ENCODE measurements around the gene HLA-DRA.
"Not testable (repeated sequence)": the region's sequence is repeated elsewhere in the genome, so short reads cannot be mapped to it uniquely, and the experiment has no call there.

Gene HLA-DRA

DNA sequence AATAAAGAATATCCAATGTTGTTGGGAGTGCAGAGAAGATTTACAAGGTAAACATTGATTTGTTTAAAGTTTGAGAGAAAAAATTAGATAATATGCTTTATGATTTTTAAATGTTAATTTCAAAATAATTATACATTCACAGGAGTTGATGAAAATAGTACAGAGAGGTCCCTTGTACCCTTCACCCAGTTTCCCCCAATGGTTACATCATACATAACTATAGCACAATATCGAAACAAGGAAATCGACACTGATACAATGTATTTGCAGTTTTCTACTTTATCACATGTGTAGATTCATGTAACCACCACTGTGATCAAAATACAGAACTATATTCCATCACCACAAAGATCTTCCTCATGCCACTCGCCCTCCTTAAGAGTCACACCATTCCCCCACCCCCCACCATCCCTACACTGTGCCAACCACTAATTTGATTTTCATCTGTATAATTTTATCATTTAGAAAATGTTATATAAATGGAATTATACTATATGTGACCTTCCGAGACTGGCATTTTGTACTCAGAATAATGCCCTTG, 11.7 kb upstream of the HLA-DRA start:
- H3K9me3 ChIP-seq (ENCODE audit: control insufficient read depth in 5 of 5, low read length in 5 of 5): no peaks in the 10 kb centered on the region
- H3K4me1 ChIP-seq (ENCODE audit: control insufficient read depth in 5 of 5, insufficient read depth in 5 of 5, low read length in 5 of 5): no peaks in the 10 kb centered on the region
- no peaks in the 10 kb centered on the region for H3K27me3 ChIP-seq (ENCODE audit: control insufficient read depth in 5 of 5, insufficient read depth in 4 of 5, low read length in 5 of 5)
- no peaks in the 10 kb centered on the region for H3K36me3 ChIP-seq (ENCODE audit: control insufficient read depth in 5 of 5, insufficient read depth in 5 of 5, low read length in 5 of 5)
- H3K4me3 ChIP-seq (ENCODE audit: low read depth in 1 of 5, low read length in 5 of 5): no peak overlapping the region
- no peak overlapping the region for H3K9ac ChIP-seq (ENCODE audit: low read length in 5 of 5)
- H3K27ac ChIP-seq (ENCODE audit: low read depth, low read length): no peak overlapping the region

- no peaks in the 10 kb centered on the region for H3K9me3 ChIP-seq (ENCODE audit: control insufficient read depth in 5 of 5, low read length in 5 of 5)
- no peak overlapping the region for H3K9ac ChIP-seq (ENCODE audit: low read length in 5 of 5)
- no peaks in the 10 kb centered on the region for H3K36me3 ChIP-seq (ENCODE audit: control insufficient read depth in 5 of 5, insufficient read depth in 5 of 5, low read length in 5 of 5)
- no peaks in the 10 kb centered on the region for H3K27me3 ChIP-seq (ENCODE audit: control insufficient read depth in 5 of 5, insufficient read depth in 4 of 5, low read length in 5 of 5)
- no peak overlapping the region for H3K27ac ChIP-seq (ENCODE audit: low read depth, low read length)
- no peak overlapping the region for H3K4me3 ChIP-seq (ENCODE audit: low read depth in 1 of 5, low read length in 5 of 5)
- no peaks in the 10 kb centered on the region for H3K4me1 ChIP-seq (ENCODE audit: control insufficient read depth in 5 of 5, insufficient read depth in 5 of 5, low read length in 5 of 5)
These were observed 9.5 kb upstream of the HLA-DRA start for GRCh38 chr6:32430179-32430578.

GRCh38 chr6:32431142-32431541, 8.5 kb upstream of the HLA-DRA start:
- Histone ChIP-seq H3K9me3 (ENCODE audit: control insufficient read depth in 5 of 5, low read length in 5 of 5) (no peaks in the 10 kb centered on the region), H3K27ac (ENCODE audit: low read depth, low read length) (no peak overlapping the region), H3K4me3 (ENCODE audit: low read depth in 1 of 5, low read length in 5 of 5) (no peak overlapping the region), H3K4me1 (ENCODE audit: control insufficient read depth in 5 of 5, insufficient read depth in 5 of 5, low read length in 5 of 5) (no peaks in the 10 kb centered on the region), H3K36me3 (ENCODE audit: control insufficient read depth in 5 of 5, insufficient read depth in 5 of 5, low read length in 5 of 5) (no peaks in the 10 kb centered on the region), H3K9ac (ENCODE audit: low read length in 5 of 5) (no peak overlapping the region), H3K27me3 (ENCODE audit: control insufficient read depth in 5 of 5, insufficient read depth in 4 of 5, low read length in 5 of 5) (no peaks in the 10 kb centered on the region)

DNA sequence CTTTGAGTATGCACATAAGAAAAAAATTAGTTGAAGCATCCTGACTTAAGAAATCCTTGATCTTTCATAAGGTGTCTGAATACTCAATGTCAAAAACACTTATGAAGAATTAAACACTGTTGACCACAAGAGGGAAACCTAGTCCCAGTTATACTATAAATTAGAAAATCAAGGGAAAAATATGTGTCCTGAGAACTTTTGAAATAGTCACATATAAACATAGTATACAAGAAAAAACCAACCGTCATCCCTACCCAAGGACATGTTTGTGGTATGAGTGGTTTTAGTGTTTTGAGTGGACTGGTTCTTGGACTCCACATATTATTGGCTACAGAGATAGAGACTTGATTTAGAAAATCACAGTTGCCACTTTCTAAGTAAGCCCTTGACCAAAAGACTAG, 7.6 kb upstream of the HLA-DRA start:
- no peaks in the 10 kb centered on the region for H3K27me3 ChIP-seq (ENCODE audit: control insufficient read depth in 5 of 5, insufficient read depth in 4 of 5, low read length in 5 of 5)
- no peaks in the 10 kb centered on the region for H3K36me3 ChIP-seq (ENCODE audit: control insufficient read depth in 5 of 5, insufficient read depth in 5 of 5, low read length in 5 of 5)
- H3K9me3 ChIP-seq (ENCODE audit: control insufficient read depth in 5 of 5, low read length in 5 of 5): no peaks in the 10 kb centered on the region
- H3K27ac ChIP-seq (ENCODE audit: low read depth, low read length): no peak overlapping the region
- H3K4me3 ChIP-seq (ENCODE audit: low read depth in 1 of 5, low read length in 5 of 5): no peak overlapping the region
- no peak overlapping the region for H3K9ac ChIP-seq (ENCODE audit: low read length in 5 of 5)
- H3K4me1 ChIP-seq (ENCODE audit: control insufficient read depth in 5 of 5, insufficient read depth in 5 of 5, low read length in 5 of 5): peaks cover 0 to 5% (median 0%) of the 10 kb centered on the region in 5 donors

- H3K4me3 ChIP-seq (ENCODE audit: low read depth in 1 of 5, low read length in 5 of 5); H3K9ac ChIP-seq (ENCODE audit: low read length in 5 of 5); H3K27me3 ChIP-seq (ENCODE audit: control insufficient read depth in 5 of 5, insufficient read depth in 4 of 5, low read length in 5 of 5); H3K27ac ChIP-seq (ENCODE audit: low read depth, low read length); H3K36me3 ChIP-seq (ENCODE audit: control insufficient read depth in 5 of 5, insufficient read depth in 5 of 5, low read length in 5 of 5); H3K9me3 ChIP-seq (ENCODE audit: control insufficient read depth in 5 of 5, low read length in 5 of 5): not testable (repeated sequence)
- H3K4me1 ChIP-seq (ENCODE audit: control insufficient read depth in 5 of 5, insufficient read depth in 5 of 5, low read length in 5 of 5): peaks cover 0 to 13% (median 0%) of the 10 kb centered on the region in 5 donors
These were observed 5.7 kb upstream of the HLA-DRA start for GRCh38 chr6:32433950-32434349.

DNA sequence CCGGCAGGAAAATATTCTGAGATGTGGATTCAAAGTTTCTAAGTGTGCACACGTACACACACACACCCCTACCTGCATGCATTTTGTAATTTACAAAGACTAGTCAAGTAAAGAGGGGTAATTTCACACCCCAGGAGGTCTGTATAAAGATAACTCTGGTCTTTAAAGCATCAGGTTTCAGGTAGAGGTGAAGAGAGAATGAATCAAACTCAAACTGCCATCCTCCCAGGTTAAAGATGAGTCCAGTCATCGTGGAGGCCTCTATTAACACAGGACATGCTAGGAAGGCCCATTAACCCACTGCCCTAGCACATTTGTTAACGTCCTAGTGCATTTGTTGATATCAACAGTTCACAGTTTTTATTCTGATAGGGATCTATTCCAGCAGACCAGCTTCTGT, 3.5 kb upstream of the HLA-DRA start:
- H3K4me1 ChIP-seq (ENCODE audit: control insufficient read depth in 5 of 5, insufficient read depth in 5 of 5, low read length in 5 of 5): peaks cover 0 to 18% (median 0%) of the 10 kb centered on the region in 5 donors
- no peaks in the 10 kb centered on the region for H3K27me3 ChIP-seq (ENCODE audit: control insufficient read depth in 5 of 5, insufficient read depth in 4 of 5, low read length in 5 of 5)
- H3K4me3 ChIP-seq (ENCODE audit: low read depth in 1 of 5, low read length in 5 of 5): no peak overlapping the region
- no peak overlapping the region for H3K27ac ChIP-seq (ENCODE audit: low read depth, low read length)
- no peaks in the 10 kb centered on the region for H3K36me3 ChIP-seq (ENCODE audit: control insufficient read depth in 5 of 5, insufficient read depth in 5 of 5, low read length in 5 of 5)
- no peak overlapping the region for H3K9ac ChIP-seq (ENCODE audit: low read length in 5 of 5)
- no peaks in the 10 kb centered on the region for H3K9me3 ChIP-seq (ENCODE audit: control insufficient read depth in 5 of 5, low read length in 5 of 5)

GRCh38 chr6:32436995-32437836, 2.5 kb upstream of the HLA-DRA start:
- Histone ChIP-seq H3K27ac (ENCODE audit: low read depth, low read length) (no peak overlapping the region), H3K4me3 (ENCODE audit: low read depth in 1 of 5, low read length in 5 of 5) (peak overlapping the region in 1 of 5 donors; percentile 20), H3K4me1 (ENCODE audit: control insufficient read depth in 5 of 5, insufficient read depth in 5 of 5, low read length in 5 of 5) (peaks cover 0 to 22% (median 0%) of the 10 kb centered on the region in 5 donors)

DNA sequence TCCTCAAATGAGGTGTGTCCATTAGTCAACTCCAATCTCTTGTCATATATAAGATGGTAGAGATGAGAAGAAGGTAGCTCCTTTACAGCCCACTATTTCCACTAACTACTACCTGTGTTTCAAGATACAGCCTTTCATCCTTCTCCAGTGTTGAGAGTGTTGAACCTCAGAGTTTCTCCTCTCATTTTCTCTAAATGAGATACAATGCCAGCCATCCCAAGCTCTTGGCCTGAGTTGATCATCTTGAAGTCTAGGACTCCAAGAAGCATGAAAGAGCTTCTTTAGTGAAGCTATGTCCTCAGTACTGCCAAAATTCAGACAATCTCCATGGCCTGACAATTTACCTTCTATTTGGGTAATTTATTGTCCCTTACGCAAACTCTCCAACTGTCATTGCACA, 548 bp upstream of the HLA-DRA start:
- Histone ChIP-seq H3K27me3 (ENCODE audit: control insufficient read depth in 5 of 5, insufficient read depth in 4 of 5, low read length in 5 of 5) (peaks cover 0 to 3% (median 0%) of the 10 kb centered on the region in 5 donors), H3K9ac (ENCODE audit: low read length in 5 of 5) (no peak overlapping the region), H3K36me3 (ENCODE audit: control insufficient read depth in 5 of 5, insufficient read depth in 5 of 5, low read length in 5 of 5) (peaks cover 0 to 17% (median 13%) of the 10 kb centered on the region in 5 donors), H3K9me3 (ENCODE audit: control insufficient read depth in 5 of 5, low read length in 5 of 5) (no peaks in the 10 kb centered on the region), H3K27ac (ENCODE audit: low read depth, low read length) (no peak overlapping the region), H3K4me1 (ENCODE audit: control insufficient read depth in 5 of 5, insufficient read depth in 5 of 5, low read length in 5 of 5) (peaks cover 0 to 28% (median 2%) of the 10 kb centered on the region in 5 donors), H3K4me3 (ENCODE audit: low read depth in 1 of 5, low read length in 5 of 5) (peak overlapping the region in 2 of 5 donors; percentile 65 to 81)

More at GRCh38 chr6:32436995-32437836, 2.5 kb upstream of the HLA-DRA start:
- Histone ChIP-seq H3K36me3 (ENCODE audit: control insufficient read depth in 5 of 5, insufficient read depth in 5 of 5, low read length in 5 of 5) (no peaks in the 10 kb centered on the region), H3K9me3 (ENCODE audit: control insufficient read depth in 5 of 5, low read length in 5 of 5) (no peaks in the 10 kb centered on the region), H3K9ac (ENCODE audit: low read length in 5 of 5) (no peak overlapping the region), H3K27me3 (ENCODE audit: control insufficient read depth in 5 of 5, insufficient read depth in 4 of 5, low read length in 5 of 5) (no peaks in the 10 kb centered on the region)

GRCh38 chr6:32442243-32442667, 2.6 kb downstream of the HLA-DRA start:
- Histone ChIP-seq H3K27ac (ENCODE audit: low read depth, low read length) (no peak overlapping the region), H3K4me1 (ENCODE audit: control insufficient read depth in 5 of 5, insufficient read depth in 5 of 5, low read length in 5 of 5) (peaks cover 0 to 21% (median 2%) of the 10 kb centered on the region in 5 donors), H3K27me3 (ENCODE audit: control insufficient read depth in 5 of 5, insufficient read depth in 4 of 5, low read length in 5 of 5) (peaks cover 0 to 3% (median 0%) of the 10 kb centered on the region in 5 donors), H3K9ac (ENCODE audit: low read length in 5 of 5) (no peak overlapping the region), H3K36me3 (ENCODE audit: control insufficient read depth in 5 of 5, insufficient read depth in 5 of 5, low read length in 5 of 5) (peaks cover 0 to 24% (median 13%) of the 10 kb centered on the region in 5 donors), H3K4me3 (ENCODE audit: low read depth in 1 of 5, low read length in 5 of 5) (peak overlapping the region in 2 of 5 donors; percentile 32 to 66), H3K9me3 (ENCODE audit: control insufficient read depth in 5 of 5, low read length in 5 of 5) (no peaks in the 10 kb centered on the region)

DNA sequence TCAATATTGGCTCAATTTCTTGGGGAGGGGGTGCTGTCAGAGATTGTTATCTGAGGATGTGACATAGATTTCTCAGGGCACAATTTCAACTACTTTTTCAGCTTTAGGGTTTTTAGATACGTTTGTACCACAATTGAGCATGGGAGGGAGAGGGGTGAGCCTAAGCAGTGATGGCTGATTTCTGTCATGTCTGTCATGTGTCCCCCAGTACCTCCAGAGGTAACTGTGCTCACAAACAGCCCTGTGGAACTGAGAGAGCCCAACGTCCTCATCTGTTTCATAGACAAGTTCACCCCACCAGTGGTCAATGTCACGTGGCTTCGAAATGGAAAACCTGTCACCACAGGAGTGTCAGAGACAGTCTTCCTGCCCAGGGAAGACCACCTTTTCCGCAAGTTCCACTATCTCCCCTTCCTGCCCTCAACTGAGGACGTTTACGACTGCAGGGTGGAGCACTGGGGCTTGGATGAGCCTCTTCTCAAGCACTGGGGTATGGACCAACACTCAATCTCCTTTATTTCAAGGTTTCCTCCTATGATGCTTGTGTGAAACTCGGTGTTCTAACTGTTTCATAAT, 3.4 kb downstream of the HLA-DRA start:
- Histone ChIP-seq H3K4me3 (ENCODE audit: low read depth in 1 of 5, low read length in 5 of 5) (peak overlapping the region in 2 of 5 donors; percentile 32 to 35), H3K4me1 (ENCODE audit: control insufficient read depth in 5 of 5, insufficient read depth in 5 of 5, low read length in 5 of 5) (peaks cover 0 to 17% (median 2%) of the 10 kb centered on the region in 5 donors), H3K27me3 (ENCODE audit: control insufficient read depth in 5 of 5, insufficient read depth in 4 of 5, low read length in 5 of 5) (peaks cover 0 to 3% (median 0%) of the 10 kb centered on the region in 5 donors), H3K9me3 (ENCODE audit: control insufficient read depth in 5 of 5, low read length in 5 of 5) (no peaks in the 10 kb centered on the region), H3K36me3 (ENCODE audit: control insufficient read depth in 5 of 5, insufficient read depth in 5 of 5, low read length in 5 of 5) (peaks cover 0 to 24% (median 13%) of the 10 kb centered on the region in 5 donors), H3K9ac (ENCODE audit: low read length in 5 of 5) (no peak overlapping the region), H3K27ac (ENCODE audit: low read depth, low read length) (no peak overlapping the region)
